OCI-LY7 (cell line): ENCODE results near the gene SMKR1. TPM values are rescaled to one million over a fixed set of nuclear protein-coding genes. Genes with fewer than 3 reads are reported as not detected.

Experiments used
- BruUV-seq: library from RNA; stranded (reverse); fragments of 400-500 nt; replicated peaks from 2 replicates; lab custom pipeline; 2021; lab: Mats Ljungman, UMichigan
- CTCF ChIA-PET: fragments of 300-600 bp; sonication (Branson Sonifier 250); formaldehyde crosslinking; loops from one replicate; lab custom pipeline; 2022; ENCODE audit warnings: antibody characterized with exemption; ENCODE audit not compliant: unreplicated experiment; lab: Charles Lee
- POLR2A ChIA-PET: fragments of 300-600 bp; sonication (Branson Sonifier 250); formaldehyde crosslinking; loops from one replicate; lab custom pipeline; 2022; ENCODE audit warnings: antibody characterized with exemption; lab: Charles Lee
- DNase-seq: peaks from one replicate; pipeline ENCODE4 v3.0.0-alpha.2; 2015; ENCODE audit warnings: low spot score
- H2AFZ ChIP-seq: fragments of 200-600 bp; sonication (generic), shearing (Covaris generic); 2 replicates; pipeline ENCODE4 v1.6.1; 2014; ENCODE audit warnings: mild to moderate bottlenecking, antibody characterized with exemption, low read length, moderate library complexity
- H3K27ac ChIP-seq: fragments of 200-600 bp; sonication (generic); 2 replicates; pipeline ENCODE4 v1.5.1; 2014; ENCODE audit warnings: mixed run types, low read depth, mild to moderate bottlenecking, moderate library complexity, low read length, inconsistent platforms; ENCODE audit not compliant: poor library complexity, severe bottlenecking
- H3K36me3 ChIP-seq: fragments of 200-600 bp; sonication (generic); 2 replicates; pipeline ENCODE4 v1.6.1; 2014; ENCODE audit warnings: mild to moderate bottlenecking, antibody characterized with exemption, low read length, moderate library complexity, mixed read lengths; ENCODE audit not compliant: insufficient read depth
- H3K4me1 ChIP-seq: fragments of 200-600 bp; sonication (generic); 2 replicates; pipeline ENCODE4 v1.5.1; 2014; ENCODE audit warnings: mild to moderate bottlenecking, low read length; ENCODE audit not compliant: insufficient read depth, poor library complexity, severe bottlenecking
- H3K4me2 ChIP-seq: fragments of 200-600 bp; sonication (generic); 2 replicates; pipeline ENCODE4 v1.6.1; 2014; ENCODE audit warnings: mild to moderate bottlenecking, low read length
- H3K4me3 ChIP-seq: fragments of 200-600 bp; sonication (generic); 2 replicates; pipeline ENCODE4 v1.5.1; 2014; ENCODE audit warnings: mild to moderate bottlenecking, low read depth, low read length; ENCODE audit not compliant: poor library complexity, severe bottlenecking
- H3K79me2 ChIP-seq: fragments of 200-600 bp; sonication (generic); 2 replicates; pipeline ENCODE4 v1.6.1; 2016; ENCODE audit warnings: low read depth, mild to moderate bottlenecking, low read length, moderate library complexity, mixed read lengths; ENCODE audit not compliant: insufficient read depth
- H3K9me2 ChIP-seq: fragments of 200-600 bp; sonication (generic); 2 replicates; pipeline ENCODE4 v1.6.1; 2016; ENCODE audit warnings: mild to moderate bottlenecking, low read length, mixed read lengths; ENCODE audit not compliant: insufficient read depth
- H3K9me3 ChIP-seq: fragments of 200-600 bp; sonication (generic); 2 replicates; pipeline ENCODE4 v1.6.1; 2014; ENCODE audit warnings: mild to moderate bottlenecking, mixed run types, low read length, mixed read lengths
- H4K20me1 ChIP-seq: fragments of 200-600 bp; sonication (generic); 2 replicates; pipeline ENCODE4 v1.6.1; 2014; ENCODE audit warnings: mild to moderate bottlenecking, antibody characterized with exemption, low read length, moderate library complexity, mixed read lengths; ENCODE audit not compliant: insufficient read depth
- EZH2phosphoT487 ChIP-seq: fragments of 200-600 bp; sonication (generic); IDR thresholded peaks from 2 replicates; pipeline ENCODE4 v1.6.1; 2018; ENCODE audit warnings: low read depth, borderline replicate concordance, mild to moderate bottlenecking, mixed run types, antibody characterized with exemption, low read length, moderate library complexity, mixed read lengths
- intact Hi-C: fragments of 100-400 bp; cut with micrococcal nuclease; formaldehyde crosslinking; loops from one replicate; pipeline ENCODE4 v1.10.0; 2022; ENCODE audit not compliant: unreplicated experiment
- total RNA-seq, 2 experiments: library from RNA; depleted of rRNA in 1 of 2; stranded (reverse); fragments of >200 nt in 1 of 2; shearing (Covaris generic) in 1 of 2; gene quantifications; 2 replicates each; pipeline ENCODE4 v1.2.3, GENCODE V29; 2014 to 2022
- TF ChIP-seq, protein P1 (sequence below): fragments of 200-600 bp; sonication (generic); conservative IDR thresholded peaks from 2 replicates; pipeline ENCODE4 v1.5.1; 2014; ENCODE audit warnings: mild to moderate bottlenecking, antibody characterized with exemption, low read length, moderate library complexity, mixed read lengths

The SMKR1 gene
- total RNA-seq, 2 experiments from 2014 or later, result not detected

- no TSS peak for BruUV-seq
- Histone ChIP-seq H2AFZ (no peak overlapping the region), H3K27ac (no peak overlapping the region), H3K4me2 (no peak overlapping the region), H3K9me2 (no peaks in the 10 kb centered on the region), H3K79me2 (no peaks in the 10 kb centered on the region), H3K4me3 (no peak overlapping the region), H3K36me3 (no peaks in the 10 kb centered on the region), H3K4me1 (no peaks in the 10 kb centered on the region), H3K9me3 (no peaks in the 10 kb centered on the region), H4K20me1 (no peaks in the 10 kb centered on the region)
- POLR2A ChIA-PET, result no interaction called here
- no peak for DNase-seq
- intact Hi-C loops, result no loop called here
- CTCF ChIA-PET, result no interaction called here
- TF ChIP-seq, protein P1, sequence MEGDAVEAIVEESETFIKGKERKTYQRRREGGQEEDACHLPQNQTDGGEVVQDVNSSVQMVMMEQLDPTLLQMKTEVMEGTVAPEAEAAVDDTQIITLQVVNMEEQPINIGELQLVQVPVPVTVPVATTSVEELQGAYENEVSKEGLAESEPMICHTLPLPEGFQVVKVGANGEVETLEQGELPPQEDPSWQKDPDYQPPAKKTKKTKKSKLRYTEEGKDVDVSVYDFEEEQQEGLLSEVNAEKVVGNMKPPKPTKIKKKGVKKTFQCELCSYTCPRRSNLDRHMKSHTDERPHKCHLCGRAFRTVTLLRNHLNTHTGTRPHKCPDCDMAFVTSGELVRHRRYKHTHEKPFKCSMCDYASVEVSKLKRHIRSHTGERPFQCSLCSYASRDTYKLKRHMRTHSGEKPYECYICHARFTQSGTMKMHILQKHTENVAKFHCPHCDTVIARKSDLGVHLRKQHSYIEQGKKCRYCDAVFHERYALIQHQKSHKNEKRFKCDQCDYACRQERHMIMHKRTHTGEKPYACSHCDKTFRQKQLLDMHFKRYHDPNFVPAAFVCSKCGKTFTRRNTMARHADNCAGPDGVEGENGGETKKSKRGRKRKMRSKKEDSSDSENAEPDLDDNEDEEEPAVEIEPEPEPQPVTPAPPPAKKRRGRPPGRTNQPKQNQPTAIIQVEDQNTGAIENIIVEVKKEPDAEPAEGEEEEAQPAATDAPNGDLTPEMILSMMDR, result no peak
- no peak for TF ChIP-seq EZH2phosphoT487
These were observed 17.1 kb downstream of the SMKR1 start for GRCh38 chr7:129519464-129519863.

DNA sequence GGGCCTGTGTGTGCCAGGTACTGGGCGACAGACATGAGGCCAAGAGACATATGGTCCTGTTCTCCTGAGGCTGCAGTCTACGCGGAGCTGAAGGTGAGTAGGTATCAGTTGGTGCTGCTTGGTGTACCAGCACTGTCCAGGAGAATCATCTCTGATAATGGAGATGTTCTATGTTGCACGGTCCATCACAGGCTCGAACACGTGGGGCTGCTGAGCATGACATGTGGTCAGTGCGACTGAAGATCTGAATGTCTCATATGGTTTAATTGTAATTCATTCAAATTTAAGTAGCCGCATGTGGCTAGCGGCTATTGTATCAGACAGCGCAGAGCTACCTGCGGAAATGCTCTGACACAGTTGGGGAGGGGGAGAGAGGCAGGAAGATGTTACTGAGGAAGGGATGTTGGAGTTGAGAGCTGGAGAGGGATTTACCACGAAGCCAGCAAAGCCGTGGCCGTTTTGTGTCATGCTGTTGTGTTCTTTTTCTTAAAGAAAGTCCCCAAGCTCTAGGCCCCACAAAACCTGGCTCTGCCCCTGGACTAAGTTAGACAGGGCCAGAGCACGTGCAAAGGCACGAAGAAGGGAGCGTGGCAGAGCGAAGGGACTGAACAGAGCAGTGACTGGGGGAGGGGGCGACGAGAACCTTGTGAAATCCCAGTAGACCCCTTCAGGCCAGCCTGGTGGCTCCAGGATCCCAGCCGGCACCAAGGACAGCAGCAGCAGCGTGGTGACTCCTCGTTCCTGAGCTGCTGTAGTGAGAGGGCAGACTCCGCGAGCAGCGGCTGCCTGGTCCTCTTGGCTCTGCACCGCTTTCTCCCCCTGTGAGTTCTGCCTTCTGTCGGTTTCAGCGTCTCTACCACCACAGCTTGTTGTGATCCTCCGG is 20.0 kb downstream of the SMKR1 start:
- H3K9me3 ChIP-seq, result no peaks in the 10 kb centered on the region
- no peak overlapping the region for H3K4me3 ChIP-seq
- intact Hi-C loops, result no loop called here
- H3K9me2 ChIP-seq, result no peaks in the 10 kb centered on the region
- POLR2A ChIA-PET, result no interaction called here
- no peaks in the 10 kb centered on the region for H3K36me3 ChIP-seq
- TF ChIP-seq, protein P1, result no peak
- TF ChIP-seq EZH2phosphoT487, result no peak
- H3K79me2 ChIP-seq, result no peaks in the 10 kb centered on the region
- CTCF ChIA-PET, result interaction anchor here (0.5 kb wide), 1 partner anchor 8 kb away, joined by 3 read pairs; no protein-coding TSS in a partner anchor
- H4K20me1 ChIP-seq, result no peaks in the 10 kb centered on the region
- no peak for DNase-seq
- H3K4me2 ChIP-seq, result no peak overlapping the region
- no peak overlapping the region for H3K27ac ChIP-seq
- no peaks in the 10 kb centered on the region for H3K4me1 ChIP-seq
- BruUV-seq, result no TSS peak
- no peak overlapping the region for H2AFZ ChIP-seq

GRCh38 chr7:129522971-129523340 is 20.6 kb downstream of the SMKR1 start:
- TF ChIP-seq, protein P1, result no peak
- TF ChIP-seq EZH2phosphoT487, result no peak
- CTCF ChIA-PET, result interaction anchor here (0.5 kb wide), 1 partner anchor 8 kb away, joined by 3 read pairs; no protein-coding TSS in a partner anchor
- H3K27ac ChIP-seq, result no peak overlapping the region
- H4K20me1 ChIP-seq, result no peaks in the 10 kb centered on the region
- H2AFZ ChIP-seq, result no peak overlapping the region
- no peaks in the 10 kb centered on the region for H3K4me1 ChIP-seq
- H3K9me3 ChIP-seq, result no peaks in the 10 kb centered on the region
- H3K79me2 ChIP-seq, result no peaks in the 10 kb centered on the region
- no peaks in the 10 kb centered on the region for H3K9me2 ChIP-seq
- H3K36me3 ChIP-seq, result no peaks in the 10 kb centered on the region
- H3K4me2 ChIP-seq, result no peak overlapping the region
- DNase-seq, result no peak
- BruUV-seq, result no TSS peak
- intact Hi-C loops, result no loop called here
- H3K4me3 ChIP-seq, result no peak overlapping the region
- POLR2A ChIA-PET, result no interaction called here
